ENCODE data around the gene TNC.

Gene TNC

DNA sequence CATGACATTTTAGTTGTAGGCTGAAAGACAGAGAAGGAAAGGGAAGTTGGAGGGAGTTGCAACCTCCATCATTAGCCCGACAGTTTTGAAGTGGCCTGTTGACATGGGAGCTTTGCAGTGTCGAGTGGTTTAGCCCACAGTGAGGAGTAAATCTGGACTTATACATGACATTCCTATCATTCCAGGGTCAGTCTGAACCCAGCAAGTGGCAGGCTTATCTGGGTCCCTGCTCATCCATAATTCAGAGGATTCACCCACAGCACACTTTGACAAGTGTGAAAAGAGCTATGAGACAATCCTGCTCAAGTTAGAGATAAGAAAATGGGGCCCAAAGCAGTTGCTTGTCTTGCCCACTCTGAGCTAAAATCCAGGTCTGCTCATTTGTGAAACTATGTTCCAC lies 8.4 kb upstream of the TNC start:
- H3K4me3 ChIP-seq (ENCODE audit: low read depth, low read length), result no peak overlapping the region
- no peak for DNase-seq (ENCODE audit: low read depth)
- TF ChIP-seq, protein P1, sequence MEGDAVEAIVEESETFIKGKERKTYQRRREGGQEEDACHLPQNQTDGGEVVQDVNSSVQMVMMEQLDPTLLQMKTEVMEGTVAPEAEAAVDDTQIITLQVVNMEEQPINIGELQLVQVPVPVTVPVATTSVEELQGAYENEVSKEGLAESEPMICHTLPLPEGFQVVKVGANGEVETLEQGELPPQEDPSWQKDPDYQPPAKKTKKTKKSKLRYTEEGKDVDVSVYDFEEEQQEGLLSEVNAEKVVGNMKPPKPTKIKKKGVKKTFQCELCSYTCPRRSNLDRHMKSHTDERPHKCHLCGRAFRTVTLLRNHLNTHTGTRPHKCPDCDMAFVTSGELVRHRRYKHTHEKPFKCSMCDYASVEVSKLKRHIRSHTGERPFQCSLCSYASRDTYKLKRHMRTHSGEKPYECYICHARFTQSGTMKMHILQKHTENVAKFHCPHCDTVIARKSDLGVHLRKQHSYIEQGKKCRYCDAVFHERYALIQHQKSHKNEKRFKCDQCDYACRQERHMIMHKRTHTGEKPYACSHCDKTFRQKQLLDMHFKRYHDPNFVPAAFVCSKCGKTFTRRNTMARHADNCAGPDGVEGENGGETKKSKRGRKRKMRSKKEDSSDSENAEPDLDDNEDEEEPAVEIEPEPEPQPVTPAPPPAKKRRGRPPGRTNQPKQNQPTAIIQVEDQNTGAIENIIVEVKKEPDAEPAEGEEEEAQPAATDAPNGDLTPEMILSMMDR (IDR thresholded peaks at IDR 0.05; ENCODE audit: low read depth, low read length), result no peak
- TF ChIP-seq MYC (IDR thresholded peaks at IDR 0.05; ENCODE audit: low read depth, low read length) (no peak), POLR2A (IDR thresholded peaks at IDR 0.05; ENCODE audit: extremely low read depth, insufficient read length) (no peak)
- TF ChIP-seq, protein P2, sequence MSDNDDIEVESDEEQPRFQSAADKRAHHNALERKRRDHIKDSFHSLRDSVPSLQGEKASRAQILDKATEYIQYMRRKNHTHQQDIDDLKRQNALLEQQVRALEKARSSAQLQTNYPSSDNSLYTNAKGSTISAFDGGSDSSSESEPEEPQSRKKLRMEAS (IDR thresholded peaks at IDR 0.05; ENCODE audit: low read depth, low read length), result no peak

DNA sequence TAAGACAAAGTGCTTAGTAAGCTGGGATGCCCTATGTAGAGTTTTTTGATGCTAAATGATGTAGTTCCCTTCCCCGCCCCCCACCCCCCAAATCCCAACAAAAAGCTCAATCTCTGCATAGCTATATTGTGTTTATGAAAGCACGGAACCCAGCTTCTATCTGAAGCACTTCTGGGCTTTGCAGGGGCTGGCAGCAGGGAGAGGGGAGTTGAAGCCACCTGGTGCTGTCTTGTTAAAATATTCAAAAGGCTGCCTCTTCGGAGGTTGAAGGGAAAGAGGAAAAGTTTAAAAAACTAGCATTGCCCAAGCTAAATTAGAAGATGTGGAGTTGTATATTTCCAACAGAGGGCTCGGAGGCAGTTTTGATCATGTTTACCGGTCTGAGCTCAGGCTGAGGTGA lies 5.0 kb upstream of the TNC start:
- no peak overlapping the region for H3K4me3 ChIP-seq (ENCODE audit: low read depth, low read length)
- TF ChIP-seq MYC (IDR thresholded peaks at IDR 0.05; ENCODE audit: low read depth, low read length) (no peak), POLR2A (IDR thresholded peaks at IDR 0.05; ENCODE audit: extremely low read depth, insufficient read length) (no peak)
- TF ChIP-seq, protein P2 (IDR thresholded peaks at IDR 0.05; ENCODE audit: low read depth, low read length), result no peak
- TF ChIP-seq, protein P1 (IDR thresholded peaks at IDR 0.05; ENCODE audit: low read depth, low read length), result no peak
- no peak for DNase-seq (ENCODE audit: low read depth)

DNA sequence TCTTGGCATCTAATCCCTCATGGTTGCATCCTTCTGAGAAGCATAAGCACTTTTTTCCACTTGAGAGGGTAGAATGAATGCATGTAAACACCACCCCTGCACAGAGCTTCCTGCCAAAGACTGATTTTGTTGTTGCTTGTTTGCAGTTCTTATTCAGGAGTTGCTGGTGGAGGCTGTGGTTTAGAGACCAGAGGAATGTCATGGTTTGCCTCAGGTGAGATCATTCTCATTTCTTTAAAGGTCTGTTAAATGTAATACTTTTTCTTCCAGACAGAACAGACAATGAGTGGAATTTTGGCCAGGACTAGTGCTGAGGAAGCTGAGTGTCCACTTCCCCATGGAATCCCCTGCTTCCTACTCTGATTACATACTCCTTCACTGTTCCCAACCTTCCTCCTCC lies 3.2 kb upstream of the TNC start:
- no peak for DNase-seq (ENCODE audit: low read depth)
- H3K4me3 ChIP-seq (ENCODE audit: low read depth, low read length), result no peak overlapping the region
- TF ChIP-seq MYC (IDR thresholded peaks at IDR 0.05; ENCODE audit: low read depth, low read length) (no peak), POLR2A (IDR thresholded peaks at IDR 0.05; ENCODE audit: extremely low read depth, insufficient read length) (no peak)
- TF ChIP-seq, protein P1 (IDR thresholded peaks at IDR 0.05; ENCODE audit: low read depth, low read length), result no peak
- TF ChIP-seq, protein P2 (IDR thresholded peaks at IDR 0.05; ENCODE audit: low read depth, low read length), result no peak

DNA sequence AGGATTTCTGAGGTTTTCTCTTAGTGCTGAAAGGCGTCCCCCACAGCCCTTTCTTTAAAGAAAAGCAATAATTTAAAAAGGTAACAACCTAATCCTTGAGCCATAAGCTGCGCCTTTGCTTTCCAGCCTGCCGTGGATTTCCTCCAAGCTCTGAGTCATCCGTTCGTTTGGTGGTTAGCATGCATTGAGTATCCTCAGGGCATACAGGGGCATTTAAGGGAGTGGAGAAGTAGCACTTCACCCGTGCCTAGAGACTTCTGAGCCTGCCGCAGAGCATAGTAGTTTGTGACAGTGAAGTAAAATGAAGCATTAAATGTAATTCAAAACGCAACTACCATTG lies 892 bp upstream of the TNC start:
- H3K4me3 ChIP-seq (ENCODE audit: low read depth, low read length), result no peak overlapping the region
- DNase-seq (ENCODE audit: low read depth), result peak; percentile 48
- TF ChIP-seq, protein P1 (IDR thresholded peaks at IDR 0.05; ENCODE audit: low read depth, low read length), result no peak
- no peak for TF ChIP-seq MYC (IDR thresholded peaks at IDR 0.05; ENCODE audit: low read depth, low read length)
- TF ChIP-seq, protein P2 (IDR thresholded peaks at IDR 0.05; ENCODE audit: low read depth, low read length), result no peak
- no peak for TF ChIP-seq POLR2A (IDR thresholded peaks at IDR 0.05; ENCODE audit: extremely low read depth, insufficient read length)

DNA sequence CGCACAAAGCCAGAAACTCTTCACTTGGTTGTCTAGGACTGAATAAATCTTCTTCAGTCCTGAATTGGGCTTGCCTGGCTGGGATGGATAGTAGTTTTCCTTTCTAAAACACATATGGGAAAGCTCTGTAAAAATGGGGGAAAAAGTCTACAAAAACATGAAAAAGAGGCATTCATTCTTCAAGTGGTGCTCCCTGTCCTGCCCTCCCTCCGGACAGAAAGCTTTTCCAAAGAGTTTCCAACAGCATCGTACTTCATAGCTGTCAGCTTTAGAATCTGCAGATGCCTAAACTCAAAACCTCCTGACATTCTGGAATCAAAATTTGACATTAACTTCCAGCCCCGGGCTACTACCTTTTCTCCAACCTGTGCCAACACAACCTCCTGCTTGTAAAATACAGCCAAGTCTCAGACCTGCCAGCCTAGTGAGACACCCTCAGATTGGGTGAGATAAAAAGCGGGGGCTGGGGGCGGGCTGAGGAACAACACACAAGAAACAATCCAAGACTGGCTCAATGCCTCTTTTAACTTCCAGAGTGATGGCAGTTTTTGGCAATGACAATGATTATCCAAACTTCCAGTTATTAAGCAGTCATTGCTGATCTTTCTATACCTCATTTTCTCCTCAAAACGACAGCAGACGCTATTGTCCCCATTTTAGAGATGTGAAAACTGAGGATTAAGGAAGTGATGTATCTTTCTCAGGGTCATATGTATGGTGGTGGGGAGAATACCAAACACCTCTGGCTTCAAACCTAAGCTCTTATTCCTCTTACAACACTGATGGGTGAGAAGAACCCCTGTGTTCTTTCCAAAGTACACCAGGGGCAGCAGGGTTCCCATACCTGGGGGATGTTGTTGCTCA lies 1.3 kb downstream of the TNC start:
- H3K4me3 ChIP-seq (ENCODE audit: low read depth, low read length), result no peak overlapping the region
- TF ChIP-seq, protein P1 (IDR thresholded peaks at IDR 0.05; ENCODE audit: low read depth, low read length), result no peak
- TF ChIP-seq POLR2A (IDR thresholded peaks at IDR 0.05; ENCODE audit: extremely low read depth, insufficient read length) (no peak), MYC (IDR thresholded peaks at IDR 0.05; ENCODE audit: low read depth, low read length) (no peak)
- TF ChIP-seq, protein P2 (IDR thresholded peaks at IDR 0.05; ENCODE audit: low read depth, low read length), result no peak
- no peak for DNase-seq (ENCODE audit: low read depth)
